ENCODE results near the gene SOX18.

Gene SOX18

GRCh38 chr20:64067733-64068307, 18.4 kb upstream of the SOX18 start:
- FAIRE-seq = no peak

DNA sequence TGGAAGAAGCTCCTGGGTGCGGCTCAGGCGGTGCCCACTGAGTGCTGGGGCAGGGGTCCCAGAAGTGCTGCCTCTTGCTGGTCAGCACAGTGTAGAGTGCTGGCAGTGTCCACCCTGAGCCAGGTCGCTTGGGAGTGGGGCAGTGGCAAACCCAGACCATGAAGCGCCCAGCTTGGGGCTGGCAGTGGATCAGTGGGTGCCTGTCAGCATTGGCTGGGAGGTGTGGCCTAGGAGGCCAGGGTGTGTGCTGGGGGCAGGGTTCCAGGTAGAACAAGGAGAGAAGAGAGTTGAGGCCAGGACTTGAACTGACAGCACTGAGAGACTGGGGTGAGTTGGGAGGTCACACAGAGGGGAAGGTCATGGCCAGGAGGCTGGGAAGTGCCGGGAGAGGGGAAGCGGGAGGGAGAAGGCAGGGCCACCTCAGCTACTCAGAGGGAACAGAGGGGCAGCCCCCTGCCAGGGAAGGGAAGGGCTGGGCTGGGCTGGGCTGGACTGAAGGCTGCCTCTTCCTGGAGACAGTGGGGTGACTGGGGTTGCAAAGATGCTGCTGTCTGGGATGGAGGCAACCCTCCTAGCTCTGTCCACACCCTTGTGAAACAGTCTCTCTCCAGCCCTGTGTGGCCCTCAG, 17.7 kb upstream of the SOX18 start:
- FAIRE-seq = no peak

- FAIRE-seq = no peak
Observed at GRCh38 chr20:64065974-64066343, 16.5 kb upstream of the SOX18 start.

GRCh38 chr20:64065062-64065973, 15.9 kb upstream of the SOX18 start:
- FAIRE-seq = no peak

DNA sequence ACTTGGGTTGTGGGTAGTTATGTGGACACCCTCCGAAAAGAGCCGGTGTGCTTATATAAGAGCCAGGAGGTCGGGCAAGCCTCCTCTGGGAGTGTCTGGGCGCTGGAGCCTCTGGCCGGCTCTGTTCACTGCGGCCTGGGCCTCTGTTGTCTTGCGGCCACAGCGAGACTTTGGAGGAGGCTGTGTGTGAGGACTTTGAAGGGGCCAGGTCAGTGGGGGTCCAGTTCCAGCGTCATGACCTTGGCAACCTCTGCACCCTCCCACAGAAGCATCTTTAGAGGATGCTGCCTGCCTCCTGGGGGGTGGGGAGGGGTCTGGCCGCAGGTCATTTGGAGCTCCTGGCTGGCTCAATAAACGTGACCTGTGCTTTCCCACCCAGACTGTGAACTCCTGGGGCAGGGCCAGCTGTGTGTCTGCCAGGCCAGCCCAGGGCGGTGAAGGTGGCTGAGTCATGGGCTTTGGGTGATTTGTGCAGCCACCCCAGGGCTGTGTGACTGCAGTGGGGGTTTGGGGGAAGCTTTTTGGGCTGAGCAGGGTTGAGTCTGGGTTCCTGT, 14.8 kb upstream of the SOX18 start:
- no peak for FAIRE-seq

DNA sequence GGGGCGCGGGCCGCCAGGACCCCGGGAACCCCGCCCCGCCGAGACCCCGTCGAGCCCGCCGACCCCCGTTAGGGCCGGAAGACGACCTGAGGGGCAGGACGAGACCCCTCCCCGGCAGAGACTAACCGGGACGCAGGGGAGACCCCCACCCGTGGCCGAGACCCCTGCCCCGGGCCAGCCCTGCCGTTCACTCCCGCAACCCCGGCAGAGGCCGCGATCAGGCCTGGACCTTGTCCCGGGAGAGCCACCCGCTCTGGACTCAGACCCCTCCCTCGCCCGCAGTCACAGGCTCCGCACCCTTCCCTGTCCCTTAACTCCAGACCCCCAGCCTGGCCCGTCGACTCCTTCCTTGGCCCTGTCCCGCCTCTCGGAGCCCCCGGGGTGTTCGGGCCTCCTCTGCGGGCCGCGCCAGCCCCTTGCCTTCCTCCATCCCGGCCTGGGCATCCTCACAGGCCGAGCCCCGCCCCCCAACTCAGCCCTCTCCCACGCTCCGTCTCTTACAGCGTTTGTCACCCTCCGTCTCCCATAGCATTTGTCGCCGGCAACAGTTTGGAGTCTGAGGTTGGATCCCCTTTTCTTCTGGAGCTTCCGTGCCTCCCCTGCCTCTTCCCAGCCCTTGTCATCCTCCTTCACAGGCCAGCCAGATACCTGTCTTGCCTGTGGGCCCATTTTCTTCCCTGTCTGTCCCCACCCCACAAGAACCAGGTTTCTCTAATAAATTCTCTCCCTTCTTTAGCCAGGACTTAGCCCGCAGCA, 14.1 kb upstream of the SOX18 start:
- FAIRE-seq = no peak

GRCh38 chr20:64062596-64063388, 13.4 kb upstream of the SOX18 start, which contains the start of gene TCEA2:
Gene TCEA2 (plus strand): TSS chr20:64063198. CDS start chr20:64063313, 115 bp downstream.
- FAIRE-seq = no peak

DNA sequence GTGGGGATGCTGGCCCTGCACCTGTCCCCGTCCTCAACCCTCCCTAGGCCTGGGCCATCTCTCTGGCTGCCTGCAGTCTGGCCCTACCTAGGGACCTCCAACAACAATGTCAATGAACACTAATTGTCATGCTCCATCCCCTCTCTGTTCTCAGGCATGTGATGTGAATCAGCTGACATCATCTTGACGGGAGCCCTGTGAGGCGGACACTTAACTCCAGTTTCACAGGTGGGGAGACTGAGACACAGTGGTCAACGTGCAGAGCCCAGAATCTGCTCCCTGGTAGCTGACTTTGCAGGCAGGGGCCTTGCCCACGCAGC, 12.8 kb upstream of the SOX18 start:
- FAIRE-seq = no peak

GRCh38 chr20:64058536-64058935, 9.1 kb upstream of the SOX18 start:
- no peak for FAIRE-seq

GRCh38 chr20:64057628-64058498, 8.4 kb upstream of the SOX18 start:
- no peak for FAIRE-seq

DNA sequence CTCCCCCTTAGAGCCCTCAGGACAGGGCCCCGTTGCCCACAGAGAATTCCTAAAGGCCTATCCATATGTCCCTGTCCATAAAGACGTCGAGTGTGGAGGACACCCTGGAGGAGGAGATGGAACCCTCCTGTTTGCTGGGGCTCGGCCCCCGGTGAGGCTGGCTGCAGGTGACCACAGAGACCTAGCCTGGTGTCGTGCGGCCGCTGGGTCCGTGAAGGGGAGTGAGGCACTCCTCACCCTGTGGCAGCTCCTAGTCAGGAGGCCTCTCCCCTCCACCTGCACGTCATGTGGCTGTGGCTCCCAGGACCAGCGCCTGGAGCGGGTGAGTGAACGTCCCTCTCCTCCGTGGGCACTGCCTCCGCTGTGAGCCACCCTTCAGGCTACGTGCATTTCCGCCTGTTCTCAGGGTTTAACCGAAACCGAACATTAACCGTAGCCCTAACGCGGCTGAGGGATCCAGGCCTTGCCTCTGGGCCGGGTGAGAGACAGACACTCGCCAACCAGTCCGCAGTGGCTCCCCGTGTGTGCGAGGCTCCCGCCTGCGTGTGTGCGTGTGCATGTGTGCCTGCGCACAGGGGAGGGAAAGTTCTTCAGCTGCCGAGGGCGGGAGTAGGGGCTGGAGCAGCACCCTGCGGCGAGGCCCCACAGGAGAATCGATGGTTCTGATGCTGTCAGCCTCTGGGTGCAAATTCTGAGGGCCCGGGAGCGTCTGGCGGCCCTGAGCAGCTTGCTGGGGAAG, 7.6 kb upstream of the SOX18 start:
- FAIRE-seq = no peak

- FAIRE-seq = no peak
Observed at GRCh38 chr20:64056639-64056888, 7.1 kb upstream of the SOX18 start.

- no peak for FAIRE-seq
Observed at GRCh38 chr20:64055893-64056638, 6.6 kb upstream of the SOX18 start.

DNA sequence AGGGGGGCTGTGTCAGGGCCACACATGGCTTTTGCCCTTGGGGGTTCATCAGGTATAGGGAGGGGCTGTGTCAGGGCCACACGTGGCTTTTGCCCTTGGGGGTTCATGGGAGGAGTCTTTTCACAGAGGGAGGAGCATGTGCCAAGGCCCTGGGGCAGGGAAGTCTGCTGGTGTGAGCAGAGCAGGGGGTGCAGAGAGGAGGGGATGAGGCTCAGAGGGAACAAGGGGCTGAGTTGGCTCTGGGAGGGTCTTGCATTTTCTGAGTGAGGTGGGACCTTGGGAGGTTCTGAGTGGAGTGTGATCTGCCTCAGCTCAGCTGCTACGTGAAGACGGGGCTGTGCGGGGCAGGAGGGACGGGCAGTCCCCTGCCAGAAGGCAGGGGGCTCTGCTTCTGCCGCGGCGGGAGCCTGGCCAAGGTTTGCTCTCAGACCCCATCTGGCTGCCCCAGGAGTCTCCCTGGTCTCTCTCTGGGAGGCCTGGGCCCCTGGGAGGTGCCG, 6.0 kb upstream of the SOX18 start:
- no peak for FAIRE-seq

DNA sequence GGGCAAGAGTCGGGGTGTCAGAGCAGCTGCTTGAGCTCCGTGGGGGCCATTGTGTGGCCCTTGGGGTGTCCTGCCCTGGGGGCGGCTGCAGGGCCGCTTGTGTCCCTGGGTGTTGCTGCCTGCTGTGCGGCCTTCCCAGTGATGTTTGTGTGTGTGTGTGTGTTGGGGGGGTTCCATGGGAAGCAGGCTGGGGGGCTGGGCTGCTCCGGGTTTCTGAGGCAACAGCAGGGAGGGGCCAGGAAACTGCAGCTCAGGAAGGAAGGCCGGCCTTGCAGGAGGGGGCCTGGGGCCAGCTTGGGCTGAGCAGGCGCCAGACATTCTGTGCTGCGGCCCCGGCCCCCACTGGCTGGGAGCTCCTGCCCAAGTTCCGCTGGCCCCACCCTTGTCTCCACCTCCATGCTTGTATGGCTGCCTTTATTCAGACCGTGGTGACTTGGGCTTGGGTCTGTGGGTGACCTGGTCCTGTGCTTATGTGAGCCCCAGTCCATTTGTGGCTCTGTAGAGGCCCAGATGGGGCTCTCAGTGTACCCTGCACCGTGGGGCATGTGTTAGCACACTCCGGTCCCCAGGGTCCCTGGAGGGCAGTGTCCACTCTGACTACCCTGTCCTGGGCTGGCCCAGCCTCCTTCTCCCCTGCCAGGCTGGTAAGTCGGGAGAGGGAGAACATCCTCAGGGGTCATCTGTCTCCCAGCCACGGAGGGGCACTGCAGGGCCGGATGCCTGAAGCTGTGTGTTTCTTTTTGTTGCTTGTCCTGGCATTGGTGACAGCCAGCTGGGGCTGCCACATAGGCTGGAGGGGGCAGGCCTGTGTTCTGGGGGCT, 4.6 kb upstream of the SOX18 start:
- FAIRE-seq = no peak

DNA sequence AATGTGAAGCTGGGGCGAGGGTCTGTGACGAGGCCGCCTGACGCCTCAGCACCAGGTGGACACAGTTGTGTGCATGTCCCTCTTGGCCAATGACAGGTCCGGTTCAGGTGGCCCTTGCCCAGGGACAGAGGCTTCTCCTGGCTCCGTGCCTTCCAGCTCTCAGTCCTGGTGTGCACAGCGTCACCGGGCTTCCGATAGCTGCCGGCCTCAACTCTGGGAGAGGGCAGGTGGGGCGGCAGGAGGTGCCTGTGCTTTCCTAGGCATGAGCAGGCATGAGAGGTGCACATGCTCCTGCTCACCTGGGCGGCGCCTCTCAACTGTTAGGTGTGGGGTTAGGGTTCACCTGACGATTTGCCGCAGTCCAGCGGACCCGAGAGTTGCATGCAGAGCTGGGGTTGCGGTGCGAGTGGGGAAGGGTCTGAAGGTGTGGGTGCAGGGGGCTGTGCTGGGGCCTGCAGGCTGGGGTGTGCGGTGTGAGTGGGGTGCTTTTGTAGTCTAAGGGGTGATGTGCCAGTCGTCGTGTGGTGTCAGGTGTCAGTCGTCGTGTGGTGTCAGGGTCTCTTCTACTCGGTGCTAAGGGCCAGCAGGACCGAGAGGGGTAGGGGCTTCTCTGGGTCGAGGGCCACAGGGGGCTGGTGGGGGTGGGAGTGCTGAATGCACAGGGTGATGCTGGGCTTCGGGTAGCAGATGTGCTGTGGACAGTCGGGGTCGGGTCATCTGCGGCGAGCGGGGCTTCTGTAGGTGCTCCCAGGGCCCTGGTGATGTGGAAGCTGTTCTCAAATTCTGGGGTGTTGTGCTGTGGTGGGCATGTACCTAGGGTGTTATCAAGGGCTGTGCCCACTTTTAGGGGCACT, 3.8 kb upstream of the SOX18 start:
- no peak for FAIRE-seq

DNA sequence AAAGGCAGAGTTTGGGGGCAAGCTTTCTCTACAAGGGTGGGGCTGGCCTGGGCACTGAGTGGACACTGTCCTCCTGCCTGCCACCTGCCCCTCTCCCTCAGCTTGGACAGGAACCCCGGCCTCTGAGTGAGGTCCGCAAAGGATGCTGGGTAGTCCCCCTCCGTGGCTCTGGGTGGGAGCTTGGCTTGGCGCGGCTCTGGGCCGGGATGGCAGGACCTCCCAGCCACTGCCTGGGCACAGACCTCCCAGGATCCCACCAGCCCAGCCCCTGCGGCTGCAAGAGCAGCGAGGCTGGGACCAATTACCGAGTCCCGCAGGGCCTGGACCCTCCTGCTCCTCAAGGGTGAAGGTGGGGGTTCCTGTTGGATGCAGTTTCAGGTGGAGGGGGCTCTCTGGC, 2.9 kb upstream of the SOX18 start:
- no peak for FAIRE-seq
